Nephron progenitor cell (in vitro differentiated cells): ENCODE measurements around the gene ZNF79.
"Not testable (repeated sequence)": the region's sequence is repeated elsewhere in the genome, so short reads cannot be mapped to it uniquely, and the experiment has no call there.

Source experiments
- DNase-seq: peaks from one replicate; pipeline ENCODE4 v3.0.0; 2021
- H3K27ac Mint-ChIP-seq: 2 replicates; pipeline ENCODE4 v1.8.0; 2021; ENCODE audit warnings: mild to moderate bottlenecking, moderate library complexity, mixed read lengths
- H3K27me3 Mint-ChIP-seq: 2 replicates; pipeline ENCODE4 v1.8.0; 2021; ENCODE audit warnings: mild to moderate bottlenecking, low read depth, mixed read lengths; ENCODE audit not compliant: poor library complexity
- H3K36me3 Mint-ChIP-seq: 2 replicates; pipeline ENCODE4 v1.8.0; 2021; ENCODE audit warnings: low read depth, mixed read lengths
- H3K4me1 Mint-ChIP-seq: 2 replicates; pipeline ENCODE4 v1.8.0; 2021; ENCODE audit warnings: mixed read lengths
- H3K4me3 Mint-ChIP-seq: 2 replicates; pipeline ENCODE4 v1.8.0; 2021; ENCODE audit warnings: mild to moderate bottlenecking, moderate library complexity, mixed read lengths
- H3K9me3 Mint-ChIP-seq: 2 replicates; pipeline ENCODE4 v1.8.0; 2021; ENCODE audit warnings: mild to moderate bottlenecking, moderate library complexity, mixed read lengths
- TF ChIP-seq, protein P1 (sequence below): fragments of 200-600 bp; sonication (generic); IDR thresholded peaks from 2 replicates; pipeline ENCODE4 v1.5.0; 2021; ENCODE audit warnings: antibody characterized with exemption

ZNF79 gene

DNA sequence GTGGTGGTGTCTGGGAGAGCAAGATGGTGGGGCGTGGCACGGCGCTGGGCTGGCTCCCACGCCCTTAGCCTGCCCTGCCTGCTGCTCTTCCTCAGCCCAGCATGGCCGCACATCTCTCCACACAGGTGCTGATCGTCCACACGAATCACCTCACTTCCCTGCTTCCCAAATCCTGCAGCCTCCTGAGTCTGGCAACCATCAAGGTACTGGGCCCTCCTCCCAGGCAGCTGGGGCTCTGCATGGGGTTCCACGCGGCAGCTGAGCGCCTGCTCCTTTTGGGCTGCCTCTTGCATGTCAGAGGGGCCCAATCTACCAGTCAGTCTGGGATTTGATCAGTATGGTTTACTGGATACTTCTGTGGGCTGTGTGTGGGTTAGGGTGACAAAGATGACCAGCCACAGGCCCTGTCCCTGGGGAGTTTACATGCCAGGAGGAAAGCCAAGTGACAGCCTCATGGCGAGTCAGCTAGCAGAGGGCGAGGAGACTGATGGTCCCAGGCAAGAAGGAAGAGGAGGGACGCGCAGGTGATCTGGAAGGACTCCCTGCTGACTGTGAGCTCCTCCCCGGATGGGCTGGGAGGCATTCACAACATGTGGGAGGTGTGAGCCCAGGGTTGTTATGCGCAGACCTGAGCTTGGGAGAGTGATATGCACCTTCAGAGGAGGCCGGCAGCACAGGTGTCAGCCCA, 33.2 kb downstream of the ZNF79 start:
- TF ChIP-seq, protein P1, sequence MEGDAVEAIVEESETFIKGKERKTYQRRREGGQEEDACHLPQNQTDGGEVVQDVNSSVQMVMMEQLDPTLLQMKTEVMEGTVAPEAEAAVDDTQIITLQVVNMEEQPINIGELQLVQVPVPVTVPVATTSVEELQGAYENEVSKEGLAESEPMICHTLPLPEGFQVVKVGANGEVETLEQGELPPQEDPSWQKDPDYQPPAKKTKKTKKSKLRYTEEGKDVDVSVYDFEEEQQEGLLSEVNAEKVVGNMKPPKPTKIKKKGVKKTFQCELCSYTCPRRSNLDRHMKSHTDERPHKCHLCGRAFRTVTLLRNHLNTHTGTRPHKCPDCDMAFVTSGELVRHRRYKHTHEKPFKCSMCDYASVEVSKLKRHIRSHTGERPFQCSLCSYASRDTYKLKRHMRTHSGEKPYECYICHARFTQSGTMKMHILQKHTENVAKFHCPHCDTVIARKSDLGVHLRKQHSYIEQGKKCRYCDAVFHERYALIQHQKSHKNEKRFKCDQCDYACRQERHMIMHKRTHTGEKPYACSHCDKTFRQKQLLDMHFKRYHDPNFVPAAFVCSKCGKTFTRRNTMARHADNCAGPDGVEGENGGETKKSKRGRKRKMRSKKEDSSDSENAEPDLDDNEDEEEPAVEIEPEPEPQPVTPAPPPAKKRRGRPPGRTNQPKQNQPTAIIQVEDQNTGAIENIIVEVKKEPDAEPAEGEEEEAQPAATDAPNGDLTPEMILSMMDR, result no peak
- H3K4me1 Mint-ChIP-seq, result peaks cover 5% of the 10 kb centered on the region
- no peak for DNase-seq
- no peak overlapping the region for H3K4me3 Mint-ChIP-seq
- H3K9me3 Mint-ChIP-seq, result no peaks in the 10 kb centered on the region
- no peak overlapping the region for H3K27ac Mint-ChIP-seq
- no peaks in the 10 kb centered on the region for H3K27me3 Mint-ChIP-seq
- peaks cover 31% of the 10 kb centered on the region for H3K36me3 Mint-ChIP-seq

DNA sequence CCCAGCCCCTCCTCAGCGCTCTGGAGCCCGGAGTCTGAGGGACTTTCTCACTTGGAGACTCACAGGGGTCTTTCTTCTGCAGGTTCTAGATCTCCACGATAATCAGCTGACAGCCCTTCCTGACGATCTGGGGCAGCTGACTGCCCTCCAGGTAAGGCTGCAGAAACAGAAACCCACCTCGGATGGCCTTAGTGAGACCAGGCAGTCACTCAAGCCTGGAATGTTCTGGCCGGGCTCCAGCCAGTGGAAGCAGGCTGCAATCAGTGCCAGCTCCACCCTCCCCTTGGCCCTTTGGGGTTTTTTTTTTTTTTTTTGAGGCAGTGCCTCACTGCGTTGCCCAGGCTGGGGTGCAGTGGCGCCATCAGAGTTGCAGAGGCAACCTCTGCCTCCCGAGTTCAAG, 34.7 kb downstream of the ZNF79 start:
- Mint-ChIP-seq H3K36me3 (peaks cover 40% of the 10 kb centered on the region), H3K9me3 (no peaks in the 10 kb centered on the region), H3K27me3 (no peaks in the 10 kb centered on the region), H3K27ac (no peak overlapping the region), H3K4me1 (peaks cover 18% of the 10 kb centered on the region), H3K4me3 (no peak overlapping the region)
- TF ChIP-seq, protein P1, result no peak
- DNase-seq, result no peak

DNA sequence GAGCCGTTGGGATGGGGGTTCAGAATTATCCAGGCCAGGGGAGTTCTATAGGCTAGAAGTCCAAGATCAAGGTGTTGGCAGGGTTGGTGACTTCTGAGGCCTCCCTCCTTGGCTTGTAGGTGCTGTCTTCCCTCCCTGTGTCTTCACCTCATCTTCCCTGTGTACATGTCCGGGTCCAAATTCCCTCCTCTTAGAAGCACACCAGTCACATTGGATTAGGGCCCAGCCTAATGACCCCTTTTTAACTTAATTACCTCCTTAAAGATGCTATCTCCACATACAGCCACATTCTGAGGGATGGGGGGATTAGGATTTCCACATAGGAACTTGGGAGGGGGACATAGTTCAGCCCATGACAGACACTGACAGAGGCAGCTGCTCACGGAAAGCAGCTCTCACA, 39.2 kb downstream of the ZNF79 start:
- peaks cover 21% of the 10 kb centered on the region for H3K4me1 Mint-ChIP-seq
- DNase-seq, result no peak
- no peaks in the 10 kb centered on the region for H3K9me3 Mint-ChIP-seq
- H3K4me3 Mint-ChIP-seq, result no peak overlapping the region
- H3K27me3 Mint-ChIP-seq, result no peaks in the 10 kb centered on the region
- H3K36me3 Mint-ChIP-seq, result peaks cover 32% of the 10 kb centered on the region
- no peak overlapping the region for H3K27ac Mint-ChIP-seq
- TF ChIP-seq, protein P1, result no peak

DNA sequence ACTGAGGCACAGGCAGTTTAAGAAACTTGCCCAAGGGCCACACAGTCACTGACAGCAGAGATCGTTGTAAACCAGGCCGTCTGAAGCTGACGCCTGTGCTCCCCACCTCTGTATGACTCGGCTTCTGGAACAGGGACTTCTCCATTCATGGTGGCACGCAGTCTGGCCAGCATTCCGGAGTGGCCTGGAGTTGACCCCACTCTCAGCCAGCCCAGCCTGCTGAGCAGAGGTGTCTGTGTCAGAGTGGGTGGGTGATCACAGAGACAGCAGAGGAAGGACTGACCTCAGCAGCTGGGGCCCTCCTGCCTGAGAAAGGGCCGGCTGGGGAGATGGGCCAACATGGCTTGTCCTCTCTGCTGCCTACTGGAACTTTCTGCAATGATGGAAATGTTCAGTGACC, 39.7 kb downstream of the ZNF79 start:
- peak; percentile 13 for DNase-seq
- Mint-ChIP-seq H3K27ac (no peak overlapping the region), H3K27me3 (no peaks in the 10 kb centered on the region), H3K36me3 (peaks cover 36% of the 10 kb centered on the region), H3K4me1 (peaks cover 21% of the 10 kb centered on the region), H3K4me3 (no peak overlapping the region), H3K9me3 (no peaks in the 10 kb centered on the region)
- TF ChIP-seq, protein P1, result no peak

DNA sequence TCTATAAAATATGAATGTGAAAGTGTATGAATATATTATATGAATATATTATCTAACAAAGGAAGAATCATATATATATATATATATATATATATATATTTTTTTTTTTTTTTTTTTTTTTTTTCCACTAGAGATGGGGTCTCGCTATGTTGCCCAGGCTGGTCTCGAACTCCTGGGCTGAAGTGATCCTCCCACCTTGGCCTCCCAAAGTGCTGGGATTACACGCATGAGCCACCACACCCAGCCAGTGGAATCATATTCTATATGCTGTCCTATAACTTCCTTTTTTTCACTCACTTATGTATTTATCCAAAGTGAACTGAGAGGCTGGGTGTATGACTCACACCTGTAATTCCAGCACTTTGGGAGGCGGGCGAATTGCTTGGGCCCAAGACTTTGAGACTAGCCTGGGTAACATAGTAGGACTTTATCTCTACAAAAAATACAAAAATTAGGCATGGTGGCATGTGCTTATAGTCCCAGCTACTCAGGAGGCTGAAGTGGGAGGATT, 42.3 kb downstream of the ZNF79 start:
- H3K36me3 Mint-ChIP-seq, result peaks cover 46% of the 10 kb centered on the region
- H3K27ac Mint-ChIP-seq, result peak overlapping the region; percentile 51

DNA sequence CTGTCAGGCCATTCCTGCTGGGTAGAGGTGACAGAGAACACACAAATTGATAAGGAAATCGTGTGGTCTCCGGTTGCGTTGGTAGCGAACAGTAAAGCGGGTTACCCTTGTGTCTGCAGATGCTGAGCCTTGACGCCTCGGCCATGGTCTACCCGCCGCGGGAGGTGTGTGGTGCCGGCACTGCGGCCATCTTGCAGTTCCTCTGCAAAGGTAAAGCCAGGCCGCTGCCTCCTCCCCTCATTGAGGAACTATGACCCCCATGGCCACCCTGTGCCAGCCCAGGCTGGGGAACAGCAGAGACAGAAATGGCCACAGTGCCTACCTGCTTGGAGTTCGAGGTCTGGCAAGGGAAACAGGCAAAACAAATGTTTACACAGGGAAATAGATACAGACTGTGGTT, 43.4 kb downstream of the ZNF79 start:
- Mint-ChIP-seq H3K4me1 (peaks cover 16% of the 10 kb centered on the region), H3K36me3 (peaks cover 36% of the 10 kb centered on the region), H3K9me3 (no peaks in the 10 kb centered on the region), H3K4me3 (no peak overlapping the region), H3K27ac (no peak overlapping the region), H3K27me3 (peaks cover 2% of the 10 kb centered on the region)
- TF ChIP-seq, protein P1, result no peak
- no peak for DNase-seq

More for the DNA sequence above, 42.3 kb downstream of the ZNF79 start:
- not testable (repeated sequence) for H3K4me3 Mint-ChIP-seq, H3K27me3 Mint-ChIP-seq, DNase-seq, H3K9me3 Mint-ChIP-seq
- peaks cover 21% of the 10 kb centered on the region for H3K4me1 Mint-ChIP-seq
